GM23338 (cell line): Measurements from ENCODE around the gene GATA5. TPM values are rescaled to one million over a fixed set of nuclear protein-coding genes. Genes with fewer than 3 reads are reported as not detected.
A peak's percentile ranks its signal among the peaks of the same experiment; 100 is the strongest.

Source experiments
- ATAC-seq: fragments of 200-7000 bp; cut with Tn5 transposase; 3 replicates; pipeline ENCODE4 v1.9.1; 2020
- DNase-seq: peaks from one replicate; pipeline ENCODE4 v3.0.0-alpha.2; 2015; ENCODE audit warnings: low spot score
- H2AFZ ChIP-seq: fragments of 200-600 bp; sonication (generic); 2 replicates; pipeline ENCODE4 v1.8.0; 2016; ENCODE audit warnings: antibody characterized with exemption, mild to moderate bottlenecking, moderate library complexity
- H3F3A ChIP-seq: fragments of 200-600 bp; sonication (generic); replicated peaks from 2 replicates; pipeline ENCODE4 v1.8.0; 2017; ENCODE audit warnings: antibody characterized with exemption, mixed run types, low read depth
- H3K27ac ChIP-seq: fragments of 200-600 bp; sonication (generic); 2 replicates; pipeline ENCODE4 v1.6.1; 2016; ENCODE audit warnings: low read depth
- H3K27me3 ChIP-seq: fragments of 200-600 bp; sonication (generic); 2 replicates; pipeline ENCODE4 v1.8.0; 2016; ENCODE audit warnings: mild to moderate bottlenecking, mixed run types, moderate library complexity; ENCODE audit not compliant: insufficient read depth
- H3K36me3 ChIP-seq: fragments of 200-600 bp; sonication (generic); 2 replicates; pipeline ENCODE4 v1.8.0; 2016; ENCODE audit warnings: mild to moderate bottlenecking; ENCODE audit not compliant: insufficient read depth
- H3K4me1 ChIP-seq: fragments of 200-600 bp; sonication (generic); 2 replicates; pipeline ENCODE4 v1.8.0; 2016; ENCODE audit warnings: mild to moderate bottlenecking, moderate library complexity; ENCODE audit not compliant: insufficient read depth
- H3K4me2 ChIP-seq: fragments of 200-600 bp; sonication (generic); 2 replicates; pipeline ENCODE4 v1.7.1; 2017; ENCODE audit warnings: mixed run types
- H3K4me3 ChIP-seq: fragments of 200-600 bp; sonication (generic); 2 replicates; pipeline ENCODE4 v1.6.1; 2016; ENCODE audit warnings: mixed run types
- H3K79me2 ChIP-seq: fragments of 200-600 bp; sonication (generic); replicated peaks from 2 replicates; pipeline ENCODE4 v1.8.0; 2017; ENCODE audit warnings: mild to moderate bottlenecking; ENCODE audit not compliant: insufficient read depth
- H3K9me2 ChIP-seq: fragments of 200-600 bp; sonication (generic); 2 replicates; pipeline ENCODE4 v1.8.0; 2017; ENCODE audit not compliant: insufficient read depth
- H4K20me1 ChIP-seq: fragments of 200-600 bp; sonication (generic); replicated peaks from 2 replicates; pipeline ENCODE4 v1.8.0; 2017; ENCODE audit warnings: mild to moderate bottlenecking; ENCODE audit not compliant: insufficient read depth
- H3K27ac Mint-ChIP-seq: 2 replicates; pipeline ENCODE4 v1.8.0; 2020; ENCODE audit warnings: inconsistent platforms, mild to moderate bottlenecking, moderate library complexity, mixed read lengths
- H3K27me3 Mint-ChIP-seq: 3 replicates; pipeline ENCODE4 v1.8.0; 2022; ENCODE audit warnings: low read depth, mild to moderate bottlenecking, moderate library complexity, mixed read lengths, inconsistent platforms; ENCODE audit not compliant: insufficient read depth, poor library complexity
- H3K36me3 Mint-ChIP-seq: 3 replicates; pipeline ENCODE4 v1.8.0; 2021; ENCODE audit warnings: low read depth, mild to moderate bottlenecking, inconsistent platforms, moderate library complexity, mixed read lengths
- H3K4me1 Mint-ChIP-seq: 3 replicates; pipeline ENCODE4 v1.8.0; 2020; ENCODE audit warnings: mild to moderate bottlenecking, inconsistent platforms, mixed read lengths
- H3K4me3 Mint-ChIP-seq: 3 replicates; pipeline ENCODE4 v1.8.0; 2021; ENCODE audit warnings: moderate library complexity, mild to moderate bottlenecking, inconsistent platforms, mixed read lengths
- H3K9me3 Mint-ChIP-seq: 3 replicates; pipeline ENCODE4 v1.8.0; 2020; ENCODE audit warnings: moderate library complexity, mild to moderate bottlenecking, inconsistent platforms, mixed read lengths
- CREB1 ChIP-seq: fragments of 250-450 bp; sonication (Bioruptor Pico); IDR thresholded peaks from 2 replicates; pipeline ENCODE4 v1.5.0; 2020; ENCODE audit warnings: low read depth, mild to moderate bottlenecking, moderate library complexity
- EZH2 ChIP-seq: fragments of 200-600 bp; sonication (generic); IDR thresholded peaks from one replicate; pipeline ENCODE4 v1.8.0; 2017; ENCODE audit warnings: antibody characterized with exemption, mild to moderate bottlenecking, low read depth; ENCODE audit not compliant: unreplicated experiment
- EZH2phosphoT487 ChIP-seq: fragments of 200-600 bp; sonication (generic); IDR thresholded peaks from one replicate; pipeline ENCODE4 v1.8.1; 2018; ENCODE audit warnings: antibody characterized with exemption; ENCODE audit not compliant: unreplicated experiment
- JUNB ChIP-seq: IDR thresholded peaks from one replicate; pipeline ENCODE4 v1.6.1; 2016; ENCODE audit warnings: antibody characterized with exemption; ENCODE audit not compliant: unreplicated experiment
- NANOG ChIP-seq: IDR thresholded peaks from 2 replicates; pipeline ENCODE4 v1.6.1; 2016; ENCODE audit warnings: antibody characterized with exemption, borderline replicate concordance
- POLR2AphosphoS5 ChIP-seq: IDR thresholded peaks from 2 replicates; pipeline ENCODE4 v1.6.1; 2016; ENCODE audit warnings: antibody characterized with exemption, low read depth
- STAT1 ChIP-seq: IDR thresholded peaks from one replicate; pipeline ENCODE4 v1.6.1; 2016; ENCODE audit warnings: antibody characterized with exemption; ENCODE audit not compliant: unreplicated experiment
- ZNF114 ChIP-seq: fragments of 250-450 bp; sonication (Bioruptor Pico); IDR thresholded peaks from 2 replicates; pipeline ENCODE4 v1.5.0; 2020; ENCODE audit warnings: mild to moderate bottlenecking, moderate library complexity
- ZNF331 ChIP-seq: fragments of 250-450 bp; sonication (Bioruptor Pico); IDR thresholded peaks from 2 replicates; pipeline ENCODE4 v1.5.0; 2020; ENCODE audit warnings: low read depth, mild to moderate bottlenecking, moderate library complexity
- polyA plus RNA-seq: library from polyadenylated mRNA; unstranded; fragments of >200 nt; fragmentation: Nextera tagmentation; extraction: Ambion mirVana; gene quantifications from 2 replicates; pipeline ENCODE4 v1.2.1, GENCODE V29; 2016
- total RNA-seq: library from RNA; depleted of rRNA; stranded (reverse); fragments of >200 nt; shearing (Covaris generic); gene quantifications from 2 replicates; pipeline ENCODE4 v1.2.3, GENCODE V29; 2014
- TF ChIP-seq, protein P1 (sequence below): IDR thresholded peaks from one replicate; pipeline ENCODE4 v1.6.1; 2018; ENCODE audit warnings: antibody characterized with exemption; ENCODE audit not compliant: unreplicated experiment
- TF ChIP-seq, protein P2 (sequence below): IDR thresholded peaks from 2 replicates; pipeline ENCODE4 v1.6.1; 2016; ENCODE audit warnings: antibody characterized with exemption
- TF ChIP-seq, protein P3 (sequence below): fragments of 250-450 bp; sonication (Bioruptor Pico); IDR thresholded peaks from 2 replicates; pipeline ENCODE4 v1.5.0; 2020; ENCODE audit warnings: mild to moderate bottlenecking, moderate library complexity
- TF ChIP-seq, protein P4 (sequence below), 2 experiments: fragments of 200-600 bp in 1 of 2; sonication (generic) in 1 of 2; conservative IDR thresholded peaks; 2 replicates each; pipeline versions ENCODE4 v1.5.1 to v1.6.1; 2016 to 2017; ENCODE audit warnings: antibody characterized with exemption in 2 of 2, low read depth in 2 of 2, mild to moderate bottlenecking in 2 of 2, moderate library complexity in 1 of 2

GATA5 gene
- total and polyA plus RNA-seq, 2 experiments from 2014 or later: 0.60 to 0.73 TPM

DNA sequence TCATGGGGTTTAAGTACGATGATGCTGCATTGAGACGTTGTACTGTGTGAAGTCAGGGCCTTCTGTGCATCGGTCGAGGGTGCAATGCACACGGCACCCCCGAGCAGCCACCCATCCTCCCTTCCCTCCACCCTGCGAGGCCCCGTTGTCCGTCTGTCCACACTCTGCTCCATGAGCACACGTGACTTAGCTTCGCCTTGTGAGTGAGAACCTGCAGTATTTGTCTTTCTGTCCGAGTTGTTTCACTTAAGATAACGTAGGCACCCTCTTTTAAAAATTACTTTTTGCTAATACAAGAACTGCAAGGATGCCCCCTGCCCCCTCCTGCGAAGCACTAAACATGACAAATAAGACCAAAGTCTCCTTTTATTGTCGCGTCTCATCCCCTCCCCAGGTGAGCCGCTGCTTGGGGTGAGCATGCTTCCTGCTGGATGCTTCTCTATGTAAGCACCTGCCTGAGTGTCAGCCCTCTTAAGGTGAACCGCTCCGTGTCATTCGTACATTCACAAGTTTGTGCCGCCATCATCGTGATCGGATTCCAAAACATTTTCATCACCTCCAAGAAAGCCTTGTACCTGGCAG, 44.8 kb downstream of the GATA5 start:
- Mint-ChIP-seq H3K27ac (no peak overlapping the region), H3K4me3 (no peak overlapping the region; the same call in 2 of the 3 replicates), H3K9me3 (no peaks in the 10 kb centered on the region), H3K36me3 (no peaks in the 10 kb centered on the region), H3K27me3 (peaks cover 11% of the 10 kb centered on the region), H3K4me1 (peaks cover 39% of the 10 kb centered on the region)
- Histone ChIP-seq H4K20me1 (no peaks in the 10 kb centered on the region), H3K4me3 (no peak overlapping the region), H3K36me3 (no peaks in the 10 kb centered on the region), H3K27me3 (no peaks in the 10 kb centered on the region), H3F3A (peaks cover 9% of the 10 kb centered on the region; the same call in 1 of the 2 replicates), H3K4me1 (peaks cover 27% of the 10 kb centered on the region), H3K4me2 (no peak overlapping the region), H2AFZ (0 out of 2 replicates have a peak overlapping the region, but pooled peaks have one; percentile 1), H3K27ac (no peak overlapping the region), H3K9me2 (no peaks in the 10 kb centered on the region), H3K79me2 (no peaks in the 10 kb centered on the region)
- no peak for DNase-seq
- TF ChIP-seq, protein P1, sequence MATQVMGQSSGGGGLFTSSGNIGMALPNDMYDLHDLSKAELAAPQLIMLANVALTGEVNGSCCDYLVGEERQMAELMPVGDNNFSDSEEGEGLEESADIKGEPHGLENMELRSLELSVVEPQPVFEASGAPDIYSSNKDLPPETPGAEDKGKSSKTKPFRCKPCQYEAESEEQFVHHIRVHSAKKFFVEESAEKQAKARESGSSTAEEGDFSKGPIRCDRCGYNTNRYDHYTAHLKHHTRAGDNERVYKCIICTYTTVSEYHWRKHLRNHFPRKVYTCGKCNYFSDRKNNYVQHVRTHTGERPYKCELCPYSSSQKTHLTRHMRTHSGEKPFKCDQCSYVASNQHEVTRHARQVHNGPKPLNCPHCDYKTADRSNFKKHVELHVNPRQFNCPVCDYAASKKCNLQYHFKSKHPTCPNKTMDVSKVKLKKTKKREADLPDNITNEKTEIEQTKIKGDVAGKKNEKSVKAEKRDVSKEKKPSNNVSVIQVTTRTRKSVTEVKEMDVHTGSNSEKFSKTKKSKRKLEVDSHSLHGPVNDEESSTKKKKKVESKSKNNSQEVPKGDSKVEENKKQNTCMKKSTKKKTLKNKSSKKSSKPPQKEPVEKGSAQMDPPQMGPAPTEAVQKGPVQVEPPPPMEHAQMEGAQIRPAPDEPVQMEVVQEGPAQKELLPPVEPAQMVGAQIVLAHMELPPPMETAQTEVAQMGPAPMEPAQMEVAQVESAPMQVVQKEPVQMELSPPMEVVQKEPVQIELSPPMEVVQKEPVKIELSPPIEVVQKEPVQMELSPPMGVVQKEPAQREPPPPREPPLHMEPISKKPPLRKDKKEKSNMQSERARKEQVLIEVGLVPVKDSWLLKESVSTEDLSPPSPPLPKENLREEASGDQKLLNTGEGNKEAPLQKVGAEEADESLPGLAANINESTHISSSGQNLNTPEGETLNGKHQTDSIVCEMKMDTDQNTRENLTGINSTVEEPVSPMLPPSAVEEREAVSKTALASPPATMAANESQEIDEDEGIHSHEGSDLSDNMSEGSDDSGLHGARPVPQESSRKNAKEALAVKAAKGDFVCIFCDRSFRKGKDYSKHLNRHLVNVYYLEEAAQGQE: no peak
- TF ChIP-seq EZH2phosphoT487 (no peak), STAT1 (no peak), ZNF331 (CRISPR knock-in tag) (no peak), NANOG (no peak), ZNF114 (CRISPR knock-in tag) (no peak), EZH2 (no peak), CREB1 (CRISPR knock-in tag) (no peak), POLR2AphosphoS5 (no peak), JUNB (no peak)
- TF ChIP-seq, protein P2, sequence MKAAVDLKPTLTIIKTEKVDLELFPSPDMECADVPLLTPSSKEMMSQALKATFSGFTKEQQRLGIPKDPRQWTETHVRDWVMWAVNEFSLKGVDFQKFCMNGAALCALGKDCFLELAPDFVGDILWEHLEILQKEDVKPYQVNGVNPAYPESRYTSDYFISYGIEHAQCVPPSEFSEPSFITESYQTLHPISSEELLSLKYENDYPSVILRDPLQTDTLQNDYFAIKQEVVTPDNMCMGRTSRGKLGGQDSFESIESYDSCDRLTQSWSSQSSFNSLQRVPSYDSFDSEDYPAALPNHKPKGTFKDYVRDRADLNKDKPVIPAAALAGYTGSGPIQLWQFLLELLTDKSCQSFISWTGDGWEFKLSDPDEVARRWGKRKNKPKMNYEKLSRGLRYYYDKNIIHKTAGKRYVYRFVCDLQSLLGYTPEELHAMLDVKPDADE: no peak
- TF ChIP-seq, protein P3, sequence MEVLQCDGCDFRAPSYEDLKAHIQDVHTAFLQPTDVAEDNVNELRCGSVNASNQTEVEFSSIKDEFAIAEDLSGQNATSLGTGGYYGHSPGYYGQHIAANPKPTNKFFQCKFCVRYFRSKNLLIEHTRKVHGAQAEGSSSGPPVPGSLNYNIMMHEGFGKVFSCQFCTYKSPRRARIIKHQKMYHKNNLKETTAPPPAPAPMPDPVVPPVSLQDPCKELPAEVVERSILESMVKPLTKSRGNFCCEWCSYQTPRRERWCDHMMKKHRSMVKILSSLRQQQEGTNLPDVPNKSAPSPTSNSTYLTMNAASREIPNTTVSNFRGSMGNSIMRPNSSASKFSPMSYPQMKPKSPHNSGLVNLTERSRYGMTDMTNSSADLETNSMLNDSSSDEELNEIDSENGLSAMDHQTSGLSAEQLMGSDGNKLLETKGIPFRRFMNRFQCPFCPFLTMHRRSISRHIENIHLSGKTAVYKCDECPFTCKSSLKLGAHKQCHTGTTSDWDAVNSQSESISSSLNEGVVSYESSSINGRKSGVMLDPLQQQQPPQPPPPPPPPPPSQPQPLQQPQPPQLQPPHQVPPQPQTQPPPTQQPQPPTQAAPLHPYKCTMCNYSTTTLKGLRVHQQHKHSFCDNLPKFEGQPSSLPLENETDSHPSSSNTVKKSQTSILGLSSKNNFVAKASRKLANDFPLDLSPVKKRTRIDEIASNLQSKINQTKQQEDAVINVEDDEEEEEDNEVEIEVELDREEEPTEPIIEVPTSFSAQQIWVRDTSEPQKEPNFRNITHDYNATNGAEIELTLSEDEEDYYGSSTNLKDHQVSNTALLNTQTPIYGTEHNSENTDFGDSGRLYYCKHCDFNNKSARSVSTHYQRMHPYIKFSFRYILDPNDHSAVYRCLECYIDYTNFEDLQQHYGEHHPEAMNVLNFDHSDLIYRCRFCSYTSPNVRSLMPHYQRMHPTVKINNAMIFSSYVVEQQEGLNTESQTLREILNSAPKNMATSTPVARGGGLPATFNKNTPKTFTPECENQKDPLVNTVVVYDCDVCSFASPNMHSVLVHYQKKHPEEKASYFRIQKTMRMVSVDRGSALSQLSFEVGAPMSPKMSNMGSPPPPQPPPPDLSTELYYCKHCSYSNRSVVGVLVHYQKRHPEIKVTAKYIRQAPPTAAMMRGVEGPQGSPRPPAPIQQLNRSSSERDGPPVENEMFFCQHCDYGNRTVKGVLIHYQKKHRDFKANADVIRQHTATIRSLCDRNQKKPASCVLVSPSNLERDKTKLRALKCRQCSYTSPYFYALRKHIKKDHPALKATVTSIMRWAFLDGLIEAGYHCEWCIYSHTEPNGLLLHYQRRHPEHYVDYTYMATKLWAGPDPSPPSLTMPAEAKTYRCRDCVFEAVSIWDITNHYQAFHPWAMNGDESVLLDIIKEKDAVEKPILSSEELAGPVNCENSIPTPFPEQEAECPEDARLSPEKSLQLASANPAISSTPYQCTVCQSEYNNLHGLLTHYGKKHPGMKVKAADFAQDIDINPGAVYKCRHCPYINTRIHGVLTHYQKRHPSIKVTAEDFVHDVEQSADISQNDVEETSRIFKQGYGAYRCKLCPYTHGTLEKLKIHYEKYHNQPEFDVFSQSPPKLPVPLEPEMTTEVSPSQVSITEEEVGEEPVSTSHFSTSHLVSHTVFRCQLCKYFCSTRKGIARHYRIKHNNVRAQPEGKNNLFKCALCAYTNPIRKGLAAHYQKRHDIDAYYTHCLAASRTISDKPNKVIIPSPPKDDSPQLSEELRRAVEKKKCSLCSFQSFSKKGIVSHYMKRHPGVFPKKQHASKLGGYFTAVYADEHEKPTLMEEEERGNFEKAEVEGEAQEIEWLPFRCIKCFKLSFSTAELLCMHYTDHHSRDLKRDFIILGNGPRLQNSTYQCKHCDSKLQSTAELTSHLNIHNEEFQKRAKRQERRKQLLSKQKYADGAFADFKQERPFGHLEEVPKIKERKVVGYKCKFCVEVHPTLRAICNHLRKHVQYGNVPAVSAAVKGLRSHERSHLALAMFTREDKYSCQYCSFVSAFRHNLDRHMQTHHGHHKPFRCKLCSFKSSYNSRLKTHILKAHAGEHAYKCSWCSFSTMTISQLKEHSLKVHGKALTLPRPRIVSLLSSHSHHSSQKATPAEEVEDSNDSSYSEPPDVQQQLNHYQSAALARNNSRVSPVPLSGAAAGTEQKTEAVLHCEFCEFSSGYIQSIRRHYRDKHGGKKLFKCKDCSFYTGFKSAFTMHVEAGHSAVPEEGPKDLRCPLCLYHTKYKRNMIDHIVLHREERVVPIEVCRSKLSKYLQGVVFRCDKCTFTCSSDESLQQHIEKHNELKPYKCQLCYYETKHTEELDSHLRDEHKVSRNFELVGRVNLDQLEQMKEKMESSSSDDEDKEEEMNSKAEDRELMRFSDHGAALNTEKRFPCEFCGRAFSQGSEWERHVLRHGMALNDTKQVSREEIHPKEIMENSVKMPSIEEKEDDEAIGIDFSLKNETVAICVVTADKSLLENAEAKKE (CRISPR knock-in tag): no peak
- TF ChIP-seq, protein P4, sequence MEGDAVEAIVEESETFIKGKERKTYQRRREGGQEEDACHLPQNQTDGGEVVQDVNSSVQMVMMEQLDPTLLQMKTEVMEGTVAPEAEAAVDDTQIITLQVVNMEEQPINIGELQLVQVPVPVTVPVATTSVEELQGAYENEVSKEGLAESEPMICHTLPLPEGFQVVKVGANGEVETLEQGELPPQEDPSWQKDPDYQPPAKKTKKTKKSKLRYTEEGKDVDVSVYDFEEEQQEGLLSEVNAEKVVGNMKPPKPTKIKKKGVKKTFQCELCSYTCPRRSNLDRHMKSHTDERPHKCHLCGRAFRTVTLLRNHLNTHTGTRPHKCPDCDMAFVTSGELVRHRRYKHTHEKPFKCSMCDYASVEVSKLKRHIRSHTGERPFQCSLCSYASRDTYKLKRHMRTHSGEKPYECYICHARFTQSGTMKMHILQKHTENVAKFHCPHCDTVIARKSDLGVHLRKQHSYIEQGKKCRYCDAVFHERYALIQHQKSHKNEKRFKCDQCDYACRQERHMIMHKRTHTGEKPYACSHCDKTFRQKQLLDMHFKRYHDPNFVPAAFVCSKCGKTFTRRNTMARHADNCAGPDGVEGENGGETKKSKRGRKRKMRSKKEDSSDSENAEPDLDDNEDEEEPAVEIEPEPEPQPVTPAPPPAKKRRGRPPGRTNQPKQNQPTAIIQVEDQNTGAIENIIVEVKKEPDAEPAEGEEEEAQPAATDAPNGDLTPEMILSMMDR (conservative IDR thresholded peaks at IDR 0.05; ENCODE audit: low read depth in 2 of 2): no peak
- no peak for ATAC-seq
